Embryonic facial prominence (tissue), 1 donor: ENCODE data around the gene TOM1L2.

Experiments used
- DNase-seq: peaks from one replicate; pipeline ENCODE4 v3.0.0-alpha.2; 2016; ENCODE audit errors: extremely low spot score

Gene TOM1L2

DNA sequence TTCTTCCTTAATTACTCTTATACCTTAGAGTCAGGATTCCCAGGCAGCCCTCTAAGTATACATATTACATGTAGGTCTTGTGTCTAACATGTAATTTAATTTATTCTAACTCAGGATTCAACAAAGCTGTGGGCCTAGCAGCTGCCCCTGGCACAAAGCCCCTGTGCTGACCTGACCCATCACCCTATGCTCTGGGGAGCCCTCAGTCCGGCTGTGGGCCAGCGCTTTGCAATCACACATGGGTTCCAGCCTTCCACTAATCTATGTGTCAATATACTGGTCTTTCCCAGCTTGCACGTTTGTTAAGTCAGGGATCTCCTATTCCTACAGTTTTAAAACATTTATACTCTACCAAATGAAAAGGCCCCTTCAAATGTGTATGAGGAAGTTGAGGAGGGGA is 72.7 kb downstream of the TOM1L2 start:
- DNase-seq, result no peak

GRCh38 chr17:17898673-17899072 is 73.5 kb downstream of the TOM1L2 start:
- DNase-seq, result no peak

GRCh38 chr17:17897442-17897841 is 74.8 kb downstream of the TOM1L2 start:
- DNase-seq, result no peak

GRCh38 chr17:17896746-17897145 is 75.5 kb downstream of the TOM1L2 start:
- DNase-seq, result no peak

DNA sequence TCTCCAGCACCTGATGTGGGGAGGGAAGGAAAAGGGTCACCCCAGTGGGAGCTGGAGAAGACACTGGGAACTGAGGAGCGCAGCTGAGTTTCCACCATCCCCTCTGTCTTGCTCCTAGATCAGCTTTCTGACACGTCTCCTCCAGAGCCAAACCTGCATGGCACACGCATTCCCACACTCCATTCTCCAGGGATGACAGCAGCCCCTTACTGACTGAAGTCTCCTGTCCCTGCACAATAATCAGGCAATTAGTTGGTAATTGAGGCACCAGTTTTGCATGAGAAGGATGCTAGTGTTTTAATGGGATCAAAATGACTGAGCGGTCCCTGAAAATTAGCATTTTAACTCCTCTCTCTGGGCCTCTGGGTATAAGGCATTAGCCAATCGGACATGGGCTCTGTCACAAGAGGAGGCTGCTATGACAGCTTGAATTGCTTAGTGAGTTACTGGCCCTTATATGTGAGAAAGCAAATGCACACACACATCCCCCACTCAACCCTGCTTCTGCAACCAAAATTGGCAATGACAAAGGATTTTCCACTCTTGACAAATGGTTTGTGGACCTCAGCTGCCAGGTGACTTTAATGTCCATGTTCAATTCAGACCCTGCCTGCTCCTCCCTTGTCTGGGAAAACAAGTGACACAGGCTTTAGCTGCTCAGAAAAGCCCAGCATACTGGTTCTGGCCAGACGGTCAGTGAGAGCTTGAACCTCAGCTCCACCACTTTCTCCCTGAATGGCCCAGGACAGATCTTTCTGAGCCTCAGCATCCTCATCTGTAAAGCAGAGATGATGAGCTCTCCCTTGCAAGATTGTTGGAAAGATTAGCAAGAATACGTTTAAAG is 78.2 kb downstream of the TOM1L2 start:
- no peak for DNase-seq

GRCh38 chr17:17892731-17893130 is 79.5 kb downstream of the TOM1L2 start:
- DNase-seq, result no peak

DNA sequence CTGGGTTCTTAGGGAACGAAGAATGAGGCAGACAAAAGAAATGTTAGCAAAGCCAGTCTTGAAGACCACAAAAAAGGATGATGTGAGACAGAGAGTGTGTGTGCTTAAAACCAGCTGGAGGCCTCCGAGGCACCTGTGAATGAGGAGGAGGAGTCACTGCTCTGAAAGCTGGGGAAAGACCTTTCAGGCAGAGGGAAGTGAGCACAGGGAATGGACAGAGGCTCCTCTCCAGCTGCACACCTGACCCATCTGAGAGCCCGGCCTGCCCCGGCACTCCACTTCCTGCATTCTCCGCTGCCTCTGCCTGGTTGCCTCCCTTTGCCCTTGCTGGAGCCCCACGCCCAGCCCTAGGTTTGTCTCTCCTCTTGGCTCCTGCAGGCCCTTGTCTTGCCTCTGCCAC is 80.2 kb downstream of the TOM1L2 start:
- DNase-seq, result no peak

DNA sequence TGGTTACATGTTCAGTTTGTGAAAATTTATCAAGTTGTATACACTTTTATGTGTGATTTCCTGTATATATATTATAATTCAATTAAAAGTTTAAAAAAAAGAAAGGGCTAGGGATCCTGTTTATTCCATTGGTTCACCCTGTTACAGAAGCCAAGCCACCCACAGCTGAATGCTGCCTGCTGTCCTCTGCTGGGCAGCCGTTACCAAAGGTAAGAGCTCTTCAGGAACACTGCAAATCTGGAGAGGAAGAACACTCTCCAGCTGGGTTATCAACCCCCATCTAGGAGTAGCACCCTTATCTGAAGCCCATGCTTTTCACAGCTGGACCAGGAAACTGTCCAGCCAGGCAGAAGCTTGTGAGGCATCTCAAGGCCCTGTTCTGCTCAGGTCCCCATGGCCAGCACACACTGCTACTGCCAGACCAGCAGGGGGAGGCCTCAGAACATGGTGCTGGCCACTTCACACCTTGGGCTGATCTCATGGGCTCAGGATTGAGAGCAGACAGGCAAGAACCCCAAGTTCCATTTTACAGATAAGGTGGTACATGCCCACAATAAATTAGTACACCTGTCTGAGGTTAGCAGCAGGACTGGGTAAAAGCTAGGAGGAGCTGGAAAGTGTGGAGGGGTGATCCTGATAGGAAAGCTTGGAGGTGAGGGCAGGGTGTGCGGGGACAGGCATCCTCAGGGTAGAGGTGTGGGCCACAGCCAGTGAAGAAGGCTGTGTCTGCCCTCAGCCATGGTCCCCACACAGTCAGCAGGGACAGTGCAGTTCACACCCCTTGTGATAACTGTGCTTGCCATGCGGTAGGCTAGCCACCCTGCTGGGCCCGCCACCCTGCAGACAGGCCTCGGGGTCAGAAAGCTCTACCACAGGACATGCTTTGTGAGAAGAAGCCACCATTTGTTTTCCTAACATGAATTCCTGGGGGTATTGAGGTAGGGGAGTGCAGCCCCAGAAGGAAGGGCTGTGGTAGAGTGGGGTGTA is 81.1 kb downstream of the TOM1L2 start:
- no peak for DNase-seq

GRCh38 chr17:17889922-17890321 is 82.3 kb downstream of the TOM1L2 start:
- no peak for DNase-seq

DNA sequence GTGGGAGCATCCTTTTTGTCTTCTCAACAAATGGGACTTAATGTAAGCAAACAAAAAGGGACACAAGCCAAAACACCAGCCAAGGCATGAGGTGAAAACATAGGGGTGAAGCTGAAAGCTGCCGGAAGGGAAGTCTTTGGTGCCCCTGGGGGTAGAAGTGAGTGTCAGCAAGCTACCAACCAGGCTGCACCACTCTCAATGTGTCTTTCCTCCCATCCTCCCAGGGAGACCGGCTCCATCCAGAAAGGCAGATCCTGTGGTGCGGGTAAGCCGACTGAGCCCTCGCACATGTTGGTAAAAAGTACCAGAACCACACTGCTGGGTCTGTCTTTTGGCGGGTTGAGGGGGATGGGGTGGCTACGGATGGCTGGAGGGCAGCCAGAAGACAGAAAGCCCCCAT is 83.4 kb downstream of the TOM1L2 start:
- DNase-seq, result no peak

GRCh38 chr17:17888371-17888770 is 83.8 kb downstream of the TOM1L2 start:
- no peak for DNase-seq

GRCh38 chr17:17887752-17888304 is 84.4 kb downstream of the TOM1L2 start:
- no peak for DNase-seq

- no peak for DNase-seq
Observed at GRCh38 chr17:17886726-17887125, 85.5 kb downstream of the TOM1L2 start.

DNA sequence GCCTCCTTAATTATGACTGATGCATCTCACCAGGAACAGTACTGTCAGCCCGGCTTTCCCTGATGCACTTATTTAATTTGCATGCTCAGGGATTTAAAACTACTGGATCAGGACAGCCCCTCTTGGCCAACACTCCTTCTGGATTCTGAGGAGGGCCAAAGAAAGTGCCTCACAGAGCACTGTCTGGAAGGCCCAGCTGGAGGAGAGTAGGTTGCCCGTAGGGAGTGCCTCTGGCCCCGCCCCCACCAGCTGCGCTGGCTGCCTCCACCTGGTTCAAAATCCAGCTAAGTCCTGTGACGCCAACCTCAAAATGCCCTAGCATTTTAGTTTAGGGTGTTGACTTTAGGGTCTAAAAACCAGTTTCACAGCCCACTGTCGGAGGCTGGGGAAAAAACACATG is 86.0 kb downstream of the TOM1L2 start:
- DNase-seq, result no peak

DNA sequence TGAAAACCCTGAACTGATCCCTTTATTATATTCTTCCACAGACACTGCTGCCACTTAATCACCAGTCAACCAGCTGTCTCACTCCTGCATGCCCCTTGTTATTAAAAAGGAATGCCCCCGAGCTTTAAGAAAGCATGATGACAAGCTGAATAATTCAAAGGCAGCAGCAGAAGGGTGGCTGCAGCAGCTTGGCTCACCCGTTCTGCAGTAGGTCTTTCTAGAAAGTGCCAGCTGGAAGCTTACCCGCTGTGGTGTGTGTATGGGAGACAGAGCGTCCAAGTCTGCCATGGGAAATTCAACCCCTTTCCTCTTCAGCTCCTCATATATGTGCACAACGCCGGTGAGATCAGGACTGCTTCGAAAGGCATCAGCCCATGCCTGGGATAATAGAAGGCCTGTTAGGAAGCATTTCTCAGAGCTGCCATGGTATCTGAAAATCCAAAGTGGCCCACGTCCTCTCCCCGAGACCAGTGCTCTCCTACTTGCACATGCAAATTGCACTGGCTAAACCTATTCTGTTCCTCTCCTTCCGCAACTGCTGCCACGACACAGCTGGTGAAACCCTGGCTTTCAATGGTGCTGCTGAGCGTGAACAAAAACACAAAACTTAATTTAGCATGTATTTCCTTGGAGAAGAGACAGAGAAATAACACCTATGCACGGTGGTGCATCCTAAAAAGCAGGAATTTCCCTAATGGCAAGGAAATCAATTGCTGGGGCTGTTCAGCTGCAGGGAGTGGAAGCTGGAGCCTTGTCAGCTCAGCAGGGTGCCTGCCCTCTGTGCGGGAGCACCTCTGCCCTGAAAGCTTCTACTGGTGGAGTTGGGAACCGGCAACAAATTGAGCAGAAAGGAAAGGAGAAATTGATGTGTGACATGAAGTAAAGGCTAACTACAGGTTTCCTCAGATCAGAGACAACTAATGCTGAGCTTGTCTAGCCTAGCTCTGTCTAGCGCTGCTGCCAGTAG is 87.5 kb downstream of the TOM1L2 start:
- DNase-seq, result no peak

DNA sequence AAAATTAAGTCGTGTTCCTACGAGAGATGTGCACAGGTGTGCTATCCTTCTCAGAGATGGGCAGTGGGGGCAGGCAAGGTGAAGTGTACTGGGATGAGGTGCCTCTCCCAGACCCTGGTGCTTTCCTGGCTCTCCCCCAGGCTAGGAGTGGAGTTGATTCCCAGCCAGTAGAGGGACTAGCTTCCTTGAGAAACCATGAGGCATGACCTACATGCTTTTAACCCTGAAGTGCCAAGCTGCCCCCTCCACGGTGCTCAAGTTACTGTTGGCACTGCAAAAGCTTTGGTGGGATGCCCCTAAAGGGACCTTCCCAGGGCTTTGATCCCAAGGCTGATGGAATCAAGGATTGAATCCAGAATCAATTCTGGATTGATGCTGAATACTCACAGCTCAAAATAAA is 88.4 kb downstream of the TOM1L2 start:
- DNase-seq, result no peak

DNA sequence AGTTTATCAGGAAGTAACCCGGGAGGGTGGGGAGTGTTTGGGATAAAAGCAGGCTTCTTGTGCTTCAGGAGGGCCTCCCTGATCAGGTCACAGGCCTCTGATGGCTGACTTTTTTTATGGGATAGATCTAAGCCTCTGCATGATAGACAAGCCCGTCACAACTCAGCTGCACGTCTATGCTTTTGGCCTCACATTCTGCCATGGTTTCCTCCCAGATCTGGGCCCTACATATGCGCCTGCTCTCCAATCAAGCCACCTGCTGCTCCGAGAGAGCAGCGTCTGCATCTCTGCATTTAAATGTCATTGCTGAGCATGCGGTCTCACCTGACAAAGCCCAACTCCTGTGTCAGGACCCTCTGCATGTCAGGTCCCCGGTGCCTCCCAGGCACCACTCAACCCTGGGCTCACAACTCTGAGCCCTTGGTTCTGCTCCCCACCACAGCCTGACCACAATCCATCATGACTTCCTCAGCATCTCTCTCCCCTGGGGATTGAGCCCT is 90.1 kb downstream of the TOM1L2 start:
- no peak for DNase-seq

GRCh38 chr17:17880577-17881196 is 91.5 kb downstream of the TOM1L2 start:
- DNase-seq, result no peak

DNA sequence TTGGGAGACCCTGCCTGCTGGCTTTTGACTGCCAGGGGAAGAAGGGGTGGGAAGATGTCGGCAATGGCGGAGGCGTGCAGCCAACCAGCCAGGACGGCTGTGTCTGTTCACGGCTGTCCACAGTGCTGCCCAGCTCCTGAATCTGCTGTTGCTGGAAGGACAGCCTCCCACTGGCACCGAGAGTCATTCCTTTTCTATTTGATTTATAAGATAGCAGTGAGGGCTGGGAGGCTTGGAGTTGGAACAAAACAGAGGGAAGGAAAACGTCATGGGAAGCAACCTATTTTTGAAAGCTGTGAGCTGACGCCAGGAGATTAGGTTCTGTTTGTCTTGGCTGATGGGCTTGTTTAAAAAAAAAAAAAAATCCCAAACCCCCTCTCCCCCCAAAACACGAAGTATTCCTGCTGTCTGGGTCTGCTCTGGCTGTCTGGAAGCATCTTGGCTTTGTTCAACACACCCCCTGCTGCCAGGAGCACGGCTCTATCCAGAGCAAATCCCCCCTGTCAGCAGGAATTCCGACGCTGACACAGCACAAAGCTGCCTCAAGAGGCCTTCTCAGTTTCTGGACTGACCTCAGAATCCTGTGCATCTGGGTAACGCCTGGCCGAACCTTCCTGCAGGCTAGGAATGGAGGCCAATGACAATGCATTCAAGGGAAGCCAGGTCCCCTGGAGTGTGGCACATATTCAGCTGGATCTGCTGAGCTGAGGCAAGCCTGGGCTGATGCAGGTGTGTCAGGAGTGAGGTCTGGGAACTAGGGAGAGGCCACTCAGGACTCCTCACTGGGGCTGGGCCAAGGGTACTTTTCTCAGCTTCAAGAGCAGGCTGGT is 94.5 kb downstream of the TOM1L2 start:
- peak; percentile 70 for DNase-seq
